NCI-H82 treated with DMSO at 0.1 percent for 48 hours (cell line): Measurements from ENCODE around the gene TMPRSS9.
"Not testable (repeated sequence)": the region's sequence is repeated elsewhere in the genome, so short reads cannot be mapped to it uniquely, and the experiment has no call there.

ENCODE experiments used
- DNase-seq: peaks from one replicate; lab custom pipeline; 2025; ENCODE audit not compliant: unreplicated experiment; lab: John Stamatoyannopoulos, UW

The TMPRSS9 gene

GRCh38 chr19:2341244-2341751 is 18.8 kb upstream of the TMPRSS9 start:
- no peak for DNase-seq

- DNase-seq = no peak
These were observed 18.1 kb upstream of the TMPRSS9 start for GRCh38 chr19:2341982-2342381.

- DNase-seq = no peak
These were observed 17.3 kb upstream of the TMPRSS9 start for GRCh38 chr19:2342656-2343288.

DNA sequence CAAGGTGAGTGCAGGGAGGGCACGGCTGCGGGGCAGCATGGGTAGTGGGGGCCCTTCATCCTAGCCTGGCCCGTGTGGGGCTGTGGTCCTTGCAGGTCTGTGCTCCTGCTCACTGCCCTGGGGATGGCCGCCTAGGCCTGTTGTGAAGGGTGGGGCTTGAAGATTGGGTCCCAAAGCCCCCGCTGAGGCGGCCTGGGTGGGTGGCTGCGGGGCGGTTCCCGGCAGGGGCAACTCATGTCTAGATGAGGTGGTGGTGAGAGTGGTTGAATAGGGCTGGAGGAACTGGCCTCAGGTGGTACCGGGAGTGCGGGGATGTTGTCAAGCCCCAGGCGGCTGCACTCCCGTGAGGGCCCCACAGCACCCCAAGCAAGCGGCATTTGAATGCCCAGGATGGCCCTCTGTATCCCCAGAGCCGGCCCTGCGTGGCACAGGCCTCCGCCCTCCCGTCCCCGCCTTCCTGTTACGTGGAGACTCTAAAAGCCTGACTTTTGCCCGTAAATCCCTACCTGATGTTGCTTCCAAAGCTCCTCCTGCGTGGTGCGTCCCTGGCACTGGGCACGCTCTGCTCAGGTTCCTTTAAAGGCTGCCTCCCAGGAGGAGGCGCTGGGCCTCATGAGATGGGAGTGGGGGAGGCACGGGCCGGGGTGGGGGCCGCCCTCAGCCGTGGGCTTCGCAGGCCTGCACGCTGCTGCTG is 16.6 kb upstream of the TMPRSS9 start:
- no peak for DNase-seq

GRCh38 chr19:2344381-2344870 is 15.6 kb upstream of the TMPRSS9 start:
- no peak for DNase-seq

- DNase-seq = no peak
These were observed 15.0 kb upstream of the TMPRSS9 start for GRCh38 chr19:2345076-2345475.

DNA sequence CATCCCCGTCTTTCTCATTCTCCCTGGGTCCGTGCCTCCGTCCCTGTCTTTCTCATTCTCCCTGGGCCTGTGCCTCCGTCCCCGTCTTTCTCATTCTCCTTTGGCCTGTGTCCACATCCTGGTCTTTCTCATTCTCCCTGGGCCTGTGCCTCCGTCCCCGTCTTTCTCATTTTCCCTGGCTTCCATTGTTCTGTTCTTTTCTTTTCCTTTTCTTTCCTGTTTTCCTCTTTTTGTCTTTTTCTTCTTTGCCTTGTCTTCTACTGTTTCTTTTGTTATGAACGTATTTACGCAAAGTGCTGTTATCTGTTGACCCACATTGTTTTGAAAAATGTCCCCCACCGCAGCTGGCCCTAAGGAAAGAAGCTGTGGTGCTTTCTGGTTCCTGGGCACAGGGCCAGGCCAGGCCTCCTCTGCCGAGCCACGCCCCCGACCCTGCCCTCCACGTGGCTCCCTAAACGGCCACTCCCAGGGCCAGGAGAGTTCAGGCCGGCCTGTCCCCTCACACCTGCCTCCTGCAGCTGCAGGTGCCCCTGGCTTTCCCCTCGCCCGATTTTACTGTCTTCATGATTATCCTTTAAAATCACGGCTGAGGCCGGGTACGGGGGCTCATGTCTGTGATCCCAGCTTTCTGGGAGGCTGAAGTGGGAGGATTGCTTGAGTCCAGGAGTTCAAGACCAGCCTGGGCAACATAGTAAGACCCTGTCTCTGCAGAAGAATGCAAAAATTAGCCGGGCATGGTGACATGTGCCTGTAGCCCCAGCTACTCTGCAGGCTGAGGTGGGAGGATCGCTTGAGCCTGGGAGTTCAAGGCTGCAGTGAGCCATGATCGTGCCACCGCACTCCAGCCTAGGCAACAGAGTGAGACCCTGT is 14.0 kb upstream of the TMPRSS9 start:
- DNase-seq = no peak

- not testable (repeated sequence) for DNase-seq
These were observed 10.2 kb upstream of the TMPRSS9 start for GRCh38 chr19:2349818-2350217.

GRCh38 chr19:2350656-2351055 is 9.4 kb upstream of the TMPRSS9 start:
- DNase-seq = no peak

- DNase-seq = no peak
These were observed 8.5 kb upstream of the TMPRSS9 start for GRCh38 chr19:2351591-2351990.

- DNase-seq = no peak
These were observed 7.9 kb upstream of the TMPRSS9 start for GRCh38 chr19:2352121-2352520.

DNA sequence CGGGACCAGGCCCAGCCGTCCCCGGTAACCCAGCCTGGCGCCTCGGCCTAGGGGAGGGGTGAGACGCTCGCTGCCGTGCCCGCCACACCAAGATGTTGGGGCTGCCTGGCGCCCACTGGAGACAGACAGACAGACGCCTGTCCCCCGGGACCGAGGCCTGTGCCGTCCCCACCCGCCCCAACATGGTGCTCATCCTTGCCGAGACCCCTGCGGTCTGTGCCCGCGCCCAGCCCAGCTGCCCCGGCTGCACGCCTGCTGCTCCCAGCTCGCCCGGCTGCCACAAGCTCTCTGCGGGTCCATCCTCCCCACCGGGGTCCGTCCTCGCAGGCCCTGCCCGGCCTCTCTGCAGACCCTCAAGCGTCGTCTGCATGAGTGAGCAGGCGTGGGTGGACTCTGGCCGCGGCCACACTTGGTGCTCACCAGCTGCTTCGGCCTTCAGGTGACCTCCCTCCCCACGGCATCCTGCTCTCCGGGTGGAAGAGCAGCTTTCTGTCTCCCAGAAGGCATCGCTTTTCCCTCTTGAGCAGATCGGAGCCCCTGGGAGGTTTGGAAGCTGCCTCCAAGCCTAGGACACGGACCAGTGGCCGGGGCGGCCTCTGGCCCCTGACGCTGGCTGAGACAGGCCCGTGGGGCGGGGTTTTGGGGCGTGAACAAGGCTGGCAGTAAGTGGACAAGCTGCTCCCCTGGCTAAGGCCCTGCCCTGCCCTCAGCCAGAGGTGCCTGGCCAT is 6.7 kb upstream of the TMPRSS9 start:
- DNase-seq = no peak

DNA sequence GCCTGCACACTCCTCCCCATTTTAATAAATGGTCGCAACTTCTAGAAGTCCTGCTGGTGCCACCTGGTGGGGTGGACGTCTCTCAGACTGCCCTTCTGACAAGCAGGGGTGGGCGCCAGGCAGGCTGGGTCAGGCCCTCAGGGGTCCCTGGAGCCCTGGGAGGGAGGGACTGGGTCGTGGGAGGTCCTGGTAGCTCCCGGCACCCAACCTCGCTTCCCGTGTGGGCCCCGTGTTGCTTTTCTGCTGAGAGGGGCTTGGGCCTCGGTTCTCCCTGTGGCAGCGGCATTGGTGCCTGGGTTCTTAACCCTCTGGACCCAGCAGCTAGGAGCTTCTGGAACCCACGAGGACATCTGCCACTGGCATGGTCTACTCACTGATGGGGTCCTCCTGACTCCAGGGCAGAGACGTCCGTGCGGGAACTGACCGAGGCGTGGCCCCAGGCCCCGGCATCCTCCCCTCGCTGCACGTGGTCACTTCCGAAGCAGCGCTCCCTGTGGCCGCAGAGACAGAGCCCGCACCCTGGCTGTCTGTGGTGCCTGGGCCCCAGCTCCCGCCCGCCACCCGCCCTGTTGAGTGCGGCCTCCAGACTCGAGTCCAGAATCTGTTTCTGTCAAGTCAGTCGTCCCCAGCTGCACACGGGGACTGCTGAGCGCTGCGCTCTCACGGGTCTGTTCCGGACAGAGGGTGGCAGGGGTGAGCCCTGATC is 6.0 kb upstream of the TMPRSS9 start:
- DNase-seq = no peak

DNA sequence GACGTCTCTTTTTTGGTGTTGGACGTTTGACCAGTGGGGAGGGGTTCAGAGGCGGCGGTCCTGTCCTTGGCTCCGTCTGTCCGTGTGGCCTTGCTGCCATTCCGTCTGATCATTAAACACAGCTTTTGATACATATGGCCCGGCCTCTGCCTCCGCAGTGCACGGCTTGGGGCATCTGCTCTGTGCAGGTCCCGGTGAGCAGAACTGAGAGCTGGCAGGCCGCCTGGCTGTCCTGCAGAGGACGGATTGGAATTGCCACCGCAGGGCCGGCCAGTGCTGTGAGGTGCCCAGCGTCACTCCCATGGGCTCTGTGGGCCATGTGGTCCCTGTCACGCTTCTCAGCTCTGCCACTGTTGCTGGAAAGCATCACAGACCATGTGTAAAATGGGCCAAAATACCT is 5.4 kb upstream of the TMPRSS9 start:
- no peak for DNase-seq

DNA sequence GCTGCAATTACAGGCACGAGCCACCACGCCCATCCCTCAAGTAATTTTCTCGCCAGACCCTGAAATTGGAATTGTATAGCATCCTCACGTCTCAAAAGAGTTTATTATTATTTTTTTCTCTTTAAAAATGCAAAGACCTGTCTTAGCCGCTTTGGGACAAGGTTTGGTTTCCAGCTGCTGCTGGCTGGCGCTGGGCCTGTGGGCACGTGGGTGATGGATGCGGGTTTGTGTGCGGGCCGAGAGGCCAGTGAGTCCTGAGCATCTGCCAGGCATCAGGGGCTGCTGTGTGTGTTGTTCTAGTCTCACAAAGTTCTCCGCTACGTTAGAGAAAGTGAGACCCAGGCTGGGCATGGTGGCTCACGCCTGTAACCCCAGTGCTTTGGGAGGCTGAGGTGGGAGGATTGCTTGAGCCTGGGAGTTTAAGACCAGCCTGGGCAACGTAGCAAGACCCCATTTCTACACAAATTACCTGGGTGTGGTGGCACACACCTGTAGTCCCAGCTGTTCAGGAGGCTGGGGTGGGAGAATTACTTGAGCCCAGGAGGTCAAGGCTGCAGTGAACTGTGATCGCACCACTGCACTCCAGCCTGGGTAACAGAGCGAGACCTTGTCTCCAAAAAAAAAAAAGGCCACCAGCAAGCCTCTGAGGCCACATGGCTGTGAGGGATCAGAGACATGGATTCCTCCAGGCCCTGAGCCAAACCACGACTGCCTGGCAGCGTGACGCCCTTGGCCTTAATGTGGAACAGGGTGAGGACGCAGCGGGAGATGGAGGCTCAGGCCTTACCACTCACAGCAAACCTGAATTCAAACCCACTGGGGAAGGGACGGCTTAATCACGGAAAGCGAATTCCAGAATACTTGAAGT is 4.7 kb upstream of the TMPRSS9 start:
- no peak for DNase-seq

DNA sequence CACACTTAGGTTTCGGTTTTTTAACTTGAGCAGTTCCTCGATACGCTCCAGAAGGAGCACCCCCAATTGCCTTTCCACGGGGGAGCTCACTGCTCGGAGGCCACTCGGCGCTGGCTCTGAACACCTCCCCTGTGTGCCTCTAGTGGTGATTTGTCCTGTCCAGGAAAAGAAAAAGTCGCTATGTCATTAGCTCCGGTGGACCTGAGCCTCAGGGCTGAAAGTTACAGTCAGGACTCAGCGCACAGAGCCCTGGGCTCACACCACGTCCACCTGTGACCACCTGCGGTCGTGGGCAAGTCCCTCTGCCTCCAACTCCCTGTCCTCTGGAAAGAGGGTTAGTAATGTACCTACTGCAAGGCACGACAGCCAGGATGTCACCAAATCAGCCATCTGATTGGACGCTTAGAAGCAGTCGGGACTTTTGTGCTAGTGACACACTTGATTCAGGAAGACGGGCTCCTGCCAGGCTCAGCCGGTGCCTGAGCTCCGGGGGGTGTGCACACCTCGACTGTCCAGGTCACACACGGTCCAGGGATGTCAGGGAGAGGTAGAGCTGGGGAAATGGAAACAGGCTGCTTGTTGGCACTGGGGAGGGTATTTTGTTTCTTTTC is 3.9 kb upstream of the TMPRSS9 start:
- DNase-seq = no peak

DNA sequence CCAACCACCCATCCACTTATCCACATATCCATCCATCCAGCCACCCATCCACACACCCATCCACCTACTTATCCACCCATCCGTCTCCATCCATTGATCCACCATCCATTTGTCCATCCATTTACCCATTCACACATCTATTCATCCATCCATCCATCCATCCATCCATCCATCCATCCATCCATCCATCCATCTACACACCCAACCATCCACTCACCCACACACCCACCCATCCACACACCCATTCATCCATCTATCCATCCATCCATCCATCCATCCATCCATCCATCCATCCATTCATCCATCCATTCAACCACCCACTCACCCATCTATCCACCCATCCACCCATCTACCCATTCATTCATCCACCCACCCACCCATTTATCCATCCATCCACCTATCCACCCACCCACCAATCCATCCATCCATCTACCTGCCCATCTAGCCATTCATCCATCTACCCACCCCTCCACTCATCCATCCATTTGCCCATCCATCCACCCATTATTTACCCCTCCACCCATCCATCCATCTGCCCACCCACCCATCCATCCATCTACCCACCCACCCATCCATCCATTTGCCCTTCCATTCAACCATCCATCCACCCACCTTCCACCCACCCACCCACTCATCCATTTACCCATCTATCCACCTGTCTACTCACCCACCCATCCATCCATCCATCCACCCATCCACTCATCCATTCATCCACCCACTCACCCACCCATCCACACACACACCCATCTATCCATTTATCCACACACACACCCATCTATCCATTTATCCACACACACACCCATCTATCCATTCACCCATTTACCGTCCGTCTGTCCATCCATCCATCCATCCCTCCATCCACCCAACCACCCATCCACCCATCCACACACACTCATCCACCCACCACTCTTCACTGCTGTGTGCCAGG is 2.5 kb upstream of the TMPRSS9 start:
- DNase-seq = no peak
